Bronchial epithelial cell (primary cell): ENCODE measurements around the gene GRIK1. TPM values are rescaled to one million over a fixed set of nuclear protein-coding genes. Genes with fewer than 3 reads are reported as not detected.

Source experiments
- DNase-seq: peaks from one replicate; pipeline ENCODE4 v3.0.0-alpha.2; 2010; ENCODE audit warnings: low read depth
- FAIRE-seq: peaks from 2 replicates; lab custom pipeline; 2011; peaks lifted over from hg19 to GRCh38; lab: Jason Lieb, UNC
- H3K27me3 ChIP-seq: 2 replicates; pipeline ENCODE4 v1.5.1; 2011; ENCODE audit warnings: low read length; ENCODE audit not compliant: control insufficient read depth, insufficient read depth
- H3K36me3 ChIP-seq: 2 replicates; pipeline ENCODE4 v1.5.1; 2011; ENCODE audit warnings: low read length; ENCODE audit not compliant: control insufficient read depth, insufficient read depth
- H3K4me3 ChIP-seq: 2 replicates; pipeline ENCODE4 v1.5.1; 2011; ENCODE audit warnings: mild to moderate bottlenecking, low read depth, low read length, control low read depth
- total RNA-seq: library from RNA; depleted of rRNA; stranded (reverse); fragments of >200 nt; gene quantifications from 2 replicates; pipeline ENCODE4 v1.2.1, GENCODE V29; 2014
- TF ChIP-seq, protein P1 (sequence below): IDR thresholded peaks from 2 replicates; pipeline ENCODE4 v1.5.1; 2011; ENCODE audit warnings: mild to moderate bottlenecking, moderate library complexity, low read length, control low read depth, inconsistent platforms; ENCODE audit not compliant: insufficient read depth, severe bottlenecking

Gene GRIK1
- total RNA-seq, 1 donor from 2014 or later: not detected

DNA sequence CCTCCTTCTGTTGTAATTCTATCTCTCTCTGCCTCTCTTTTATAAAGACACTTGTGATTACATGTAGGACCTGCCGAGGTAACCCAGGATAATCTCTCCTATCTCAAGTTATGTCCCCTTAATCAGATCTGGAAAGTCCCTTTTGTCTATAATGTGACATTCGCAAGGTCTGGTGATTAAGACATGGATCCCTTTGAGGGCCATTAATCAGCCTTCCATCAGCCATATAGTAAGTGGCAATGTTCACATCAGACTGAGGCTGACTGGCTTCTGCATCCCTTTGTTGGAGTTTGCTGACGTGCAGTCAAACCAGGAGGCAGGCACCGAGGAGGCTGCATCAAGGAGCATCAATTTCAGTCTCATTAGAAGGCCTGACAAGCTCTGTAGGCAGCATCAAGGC, 431.5 kb downstream of the GRIK1 start:
- Histone ChIP-seq H3K27me3 (no peaks in the 10 kb centered on the region), H3K36me3 (no peaks in the 10 kb centered on the region), H3K4me3 (no peak overlapping the region)
- DNase-seq: no peak
- TF ChIP-seq, protein P1, sequence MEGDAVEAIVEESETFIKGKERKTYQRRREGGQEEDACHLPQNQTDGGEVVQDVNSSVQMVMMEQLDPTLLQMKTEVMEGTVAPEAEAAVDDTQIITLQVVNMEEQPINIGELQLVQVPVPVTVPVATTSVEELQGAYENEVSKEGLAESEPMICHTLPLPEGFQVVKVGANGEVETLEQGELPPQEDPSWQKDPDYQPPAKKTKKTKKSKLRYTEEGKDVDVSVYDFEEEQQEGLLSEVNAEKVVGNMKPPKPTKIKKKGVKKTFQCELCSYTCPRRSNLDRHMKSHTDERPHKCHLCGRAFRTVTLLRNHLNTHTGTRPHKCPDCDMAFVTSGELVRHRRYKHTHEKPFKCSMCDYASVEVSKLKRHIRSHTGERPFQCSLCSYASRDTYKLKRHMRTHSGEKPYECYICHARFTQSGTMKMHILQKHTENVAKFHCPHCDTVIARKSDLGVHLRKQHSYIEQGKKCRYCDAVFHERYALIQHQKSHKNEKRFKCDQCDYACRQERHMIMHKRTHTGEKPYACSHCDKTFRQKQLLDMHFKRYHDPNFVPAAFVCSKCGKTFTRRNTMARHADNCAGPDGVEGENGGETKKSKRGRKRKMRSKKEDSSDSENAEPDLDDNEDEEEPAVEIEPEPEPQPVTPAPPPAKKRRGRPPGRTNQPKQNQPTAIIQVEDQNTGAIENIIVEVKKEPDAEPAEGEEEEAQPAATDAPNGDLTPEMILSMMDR: no peak
- FAIRE-seq: no peak

DNA sequence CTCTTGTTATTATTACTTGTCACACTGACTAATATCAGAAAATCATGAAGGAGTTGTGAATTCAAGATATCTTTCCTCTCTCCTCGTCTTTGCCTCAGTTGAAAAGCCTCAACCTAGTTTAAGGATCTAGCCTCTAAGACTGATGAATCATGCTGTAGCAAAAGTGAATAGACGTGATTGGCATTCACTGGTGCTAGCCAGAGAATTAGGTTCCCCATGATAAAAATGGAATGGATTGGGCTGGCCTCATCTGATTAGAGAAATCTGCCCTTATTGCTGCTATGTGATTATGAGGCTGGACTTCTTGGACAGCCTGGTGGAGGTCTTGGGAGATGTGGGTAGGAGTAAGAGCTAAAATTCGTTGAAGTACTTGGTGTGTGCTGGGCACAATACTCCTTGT, 432.8 kb downstream of the GRIK1 start:
- Histone ChIP-seq H3K27me3 (no peaks in the 10 kb centered on the region), H3K36me3 (no peaks in the 10 kb centered on the region), H3K4me3 (no peak overlapping the region)
- no peak for FAIRE-seq
- TF ChIP-seq, protein P1: no peak
- DNase-seq: no peak

GRCh38 chr21:29506214-29506613, 433.6 kb downstream of the GRIK1 start:
- no peak overlapping the region for H3K4me3 ChIP-seq
- H3K36me3 ChIP-seq: no peaks in the 10 kb centered on the region
- H3K27me3 ChIP-seq: no peaks in the 10 kb centered on the region
- no peak for FAIRE-seq
- DNase-seq: no peak
- TF ChIP-seq, protein P1: no peak

GRCh38 chr21:29504751-29505321, 435.0 kb downstream of the GRIK1 start:
- TF ChIP-seq, protein P1: no peak
- Histone ChIP-seq H3K4me3 (no peak overlapping the region), H3K36me3 (no peaks in the 10 kb centered on the region), H3K27me3 (no peaks in the 10 kb centered on the region)
- peak; percentile 43 for DNase-seq
- no peak for FAIRE-seq

DNA sequence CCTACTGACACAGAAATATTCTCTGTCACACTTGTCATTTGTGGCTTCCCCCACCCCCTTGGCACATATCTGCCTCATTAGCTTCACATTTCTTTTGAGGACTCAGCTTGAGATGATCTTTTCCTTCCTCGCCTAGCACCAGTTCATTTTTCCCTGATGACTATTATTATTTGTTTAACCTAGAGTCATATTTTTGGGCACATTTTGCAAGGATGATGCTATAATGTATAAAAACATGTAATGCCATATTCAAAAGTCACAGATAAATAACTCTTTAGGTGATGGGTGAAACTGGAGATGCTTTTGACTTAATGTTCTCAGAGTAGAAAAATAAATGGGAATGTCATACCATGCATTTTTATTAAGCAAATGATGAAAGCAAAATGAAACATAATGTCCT, 438.3 kb downstream of the GRIK1 start:
- no peak overlapping the region for H3K4me3 ChIP-seq
- no peaks in the 10 kb centered on the region for H3K27me3 ChIP-seq
- TF ChIP-seq, protein P1: no peak
- DNase-seq (no peak), FAIRE-seq (no peak)
- H3K36me3 ChIP-seq: no peaks in the 10 kb centered on the region
